Amniotic epithelial cell (primary cell): ENCODE data around the gene SLC23A2.
"Not testable (repeated sequence)": the region's sequence is repeated elsewhere in the genome, so short reads cannot be mapped to it uniquely, and the experiment has no call there.

Source experiments
- DNase-seq: peaks from one replicate; pipeline ENCODE4 v3.0.0-alpha.2; 2010; ENCODE audit warnings: low read depth

The SLC23A2 gene

GRCh38 chr20:4902788-4903187, 98.5 kb downstream of the SLC23A2 start:
- DNase-seq = no peak

DNA sequence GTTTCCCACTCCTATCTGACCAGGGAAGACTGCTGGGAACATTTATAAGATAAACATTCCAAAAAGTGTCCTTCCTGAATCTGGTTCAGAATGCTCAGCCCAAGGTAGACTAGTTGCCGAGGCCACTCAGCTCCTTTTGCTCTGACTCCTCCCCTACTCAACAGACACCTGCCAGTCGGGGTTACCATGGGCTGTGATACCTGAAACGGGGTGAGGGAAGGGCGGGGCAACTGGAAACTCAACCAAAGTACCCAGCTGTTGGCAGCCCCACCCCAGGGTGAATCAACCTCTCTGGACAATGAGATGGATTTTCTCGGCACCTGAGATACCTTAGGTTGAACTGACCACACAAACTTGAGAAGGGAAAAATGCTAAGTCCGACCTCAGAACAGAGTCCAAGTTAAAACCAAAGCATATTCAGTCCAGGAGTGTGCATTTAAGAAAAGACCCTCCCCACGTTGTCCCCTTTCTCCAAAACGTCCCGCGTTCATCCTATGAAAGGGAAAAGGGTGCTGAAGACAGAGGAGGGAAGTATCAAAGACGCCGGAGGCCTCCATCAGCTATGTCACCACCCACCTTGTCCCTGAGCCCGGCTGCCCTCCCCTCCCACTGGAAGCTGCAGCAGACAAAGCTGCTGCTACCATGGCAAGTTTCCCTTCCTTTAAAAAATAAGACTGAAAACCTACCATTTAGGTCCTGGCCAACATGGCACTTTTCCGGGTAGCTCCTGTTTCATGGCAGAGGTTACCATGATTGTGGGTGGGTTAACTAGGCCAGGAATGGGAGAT, 100.1 kb downstream of the SLC23A2 start:
- no peak for DNase-seq

DNA sequence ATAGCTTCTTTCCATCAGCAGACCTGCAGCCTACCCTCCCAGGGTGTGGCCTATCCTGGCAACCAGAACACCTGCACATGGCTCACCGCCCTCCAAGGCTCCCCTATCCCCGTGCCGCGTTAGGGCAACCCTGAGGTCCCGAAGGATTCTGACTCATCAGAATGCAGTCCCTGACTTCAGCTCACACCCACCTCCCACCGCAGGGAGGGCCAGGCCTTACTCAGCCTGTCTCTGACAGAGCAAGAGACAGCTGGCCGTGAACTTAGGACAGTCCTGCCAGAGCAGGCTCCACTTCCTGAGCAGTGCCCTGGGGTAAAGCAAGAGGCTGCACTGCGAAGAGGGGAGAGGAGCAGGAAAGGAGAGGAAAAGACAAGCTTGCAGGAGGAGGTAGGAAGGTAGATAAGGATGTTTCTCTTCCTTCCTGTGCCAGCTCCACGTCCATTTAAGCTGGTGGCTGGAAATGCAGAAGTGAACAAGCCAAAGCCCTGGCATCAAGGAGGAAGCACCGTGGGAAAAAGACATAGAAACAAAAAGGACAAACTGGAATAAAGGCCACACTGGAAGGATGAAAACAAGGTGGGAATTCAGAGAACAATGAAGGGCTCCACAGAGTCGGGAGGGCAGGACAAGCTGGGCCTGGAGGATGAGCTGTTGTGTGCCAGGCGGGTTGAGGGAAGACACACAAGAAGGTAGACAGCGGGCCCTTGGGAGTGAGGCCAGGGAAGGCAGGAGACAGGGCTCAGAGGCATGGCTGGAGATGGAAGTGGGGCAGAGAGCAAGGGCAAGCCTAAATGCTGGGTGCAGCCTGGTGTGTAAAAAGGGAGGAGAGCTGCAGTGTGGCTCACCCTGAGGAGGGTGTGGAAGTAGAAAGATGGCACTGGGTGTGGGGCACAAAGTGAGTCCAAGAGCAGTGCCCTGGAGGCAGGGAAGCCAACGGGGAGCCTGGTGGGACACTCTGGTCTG, 102.7 kb downstream of the SLC23A2 start:
- peak; percentile 77 for DNase-seq

DNA sequence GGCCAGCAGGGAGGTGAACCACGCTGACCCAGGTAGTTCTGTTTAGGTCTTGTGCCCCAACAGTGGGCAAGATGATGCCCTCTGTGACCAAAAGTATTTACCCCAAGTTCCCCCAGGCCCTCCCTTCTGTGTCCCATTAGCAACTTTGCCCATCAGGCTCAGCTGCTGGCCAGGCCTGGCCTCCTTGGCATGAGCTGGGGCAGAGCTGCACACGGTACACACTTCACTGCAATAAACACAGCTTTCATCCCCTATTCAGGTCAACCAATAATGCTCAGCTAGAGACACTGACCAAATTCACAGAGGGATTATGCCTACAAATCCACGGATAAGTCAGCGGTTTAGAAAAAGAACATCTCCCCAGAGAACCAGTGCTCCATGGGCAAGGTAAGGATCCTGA, 103.7 kb downstream of the SLC23A2 start:
- peak; percentile 2 for DNase-seq

- DNase-seq = no peak
These were observed 104.3 kb downstream of the SLC23A2 start for GRCh38 chr20:4896971-4897497.

GRCh38 chr20:4896119-4896702, 105.1 kb downstream of the SLC23A2 start:
- no peak for DNase-seq

GRCh38 chr20:4894981-4895381, 106.3 kb downstream of the SLC23A2 start:
- no peak for DNase-seq

DNA sequence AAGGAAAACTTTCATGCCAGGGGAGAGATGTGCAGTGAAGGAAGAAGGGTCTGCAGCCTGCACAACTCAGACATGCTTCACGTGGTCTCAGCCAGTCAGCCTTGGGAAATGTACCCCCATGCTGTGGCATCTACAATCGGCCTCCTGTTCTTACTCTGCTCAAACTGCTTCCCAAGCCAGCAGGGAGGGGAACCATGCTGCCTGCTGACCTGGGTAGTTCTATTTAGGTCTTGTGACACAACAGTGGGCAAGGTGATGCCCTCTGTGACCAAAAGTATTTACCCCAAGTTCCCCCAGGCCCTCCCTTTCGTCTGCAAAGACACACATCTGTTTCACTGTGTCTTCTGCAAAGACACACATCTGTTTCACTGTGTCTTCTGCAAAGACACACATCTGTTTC, 106.9 kb downstream of the SLC23A2 start:
- no peak for DNase-seq

DNA sequence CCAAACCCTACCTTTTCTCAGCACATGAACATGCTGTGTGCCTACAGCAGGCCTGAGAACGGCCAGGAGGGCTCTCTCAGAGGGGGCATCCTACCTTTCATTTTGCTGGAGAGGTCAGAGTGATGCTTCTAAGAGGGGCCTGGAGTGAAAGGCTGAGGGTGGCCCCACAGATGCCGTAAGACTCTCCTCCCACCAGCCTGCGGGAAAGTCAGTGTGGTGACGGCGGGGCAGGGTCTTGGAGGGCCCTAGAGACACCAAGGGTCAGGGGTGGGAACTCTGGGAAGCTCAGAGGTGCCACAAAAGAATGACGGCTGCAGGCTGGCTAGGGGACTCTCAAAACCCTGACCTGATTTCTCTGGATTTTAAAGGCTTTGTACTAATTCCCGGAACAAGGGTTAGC, 107.6 kb downstream of the SLC23A2 start:
- no peak for DNase-seq

- no peak for DNase-seq
These were observed 109.3 kb downstream of the SLC23A2 start for GRCh38 chr20:4891997-4892396.

DNA sequence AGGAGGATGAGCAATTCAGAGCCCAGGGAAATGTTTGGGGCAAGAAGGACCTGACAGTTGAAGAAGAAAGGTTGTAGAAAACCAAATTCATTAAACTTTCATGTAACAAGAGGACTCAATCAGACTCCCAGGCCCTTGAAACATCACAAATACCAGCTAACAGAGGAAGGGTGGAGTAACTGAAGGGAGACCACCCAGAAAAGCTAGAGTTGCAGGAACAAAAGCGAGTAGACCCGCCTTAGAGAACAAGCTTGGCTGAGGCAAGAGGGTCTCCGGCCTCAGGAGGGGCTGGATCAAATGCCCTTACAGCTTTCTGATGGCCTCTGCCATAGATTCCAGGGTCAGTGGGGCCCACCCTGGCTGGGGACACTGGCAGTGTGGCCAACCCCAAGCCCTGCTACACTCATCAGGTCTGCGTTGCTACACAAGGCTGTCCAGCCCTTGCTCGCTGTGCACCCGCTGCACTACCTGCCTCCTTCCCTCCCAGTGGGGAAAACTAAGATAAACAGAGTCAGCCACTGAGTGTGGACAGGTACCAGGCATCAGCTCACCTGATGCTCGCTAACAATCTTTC, 110.0 kb downstream of the SLC23A2 start:
- DNase-seq = no peak

DNA sequence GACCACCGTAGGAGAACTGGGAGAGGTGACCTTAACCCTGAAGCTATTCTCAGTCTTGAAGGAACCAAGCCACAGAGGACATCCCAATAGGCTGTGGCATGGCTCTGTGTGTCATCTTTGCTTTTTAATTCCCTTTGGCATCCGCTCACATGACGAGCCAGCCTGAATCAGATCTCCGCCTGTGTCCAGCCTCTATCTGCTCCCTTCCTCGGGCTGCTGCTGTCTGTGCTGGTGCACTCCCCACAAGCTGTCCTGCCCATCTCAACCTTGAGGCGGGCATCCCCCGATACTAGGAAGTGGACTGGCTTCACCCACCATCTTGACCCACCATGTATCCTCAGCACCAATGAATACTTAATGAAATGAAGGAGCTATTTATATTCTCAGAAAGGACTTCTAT, 111.9 kb downstream of the SLC23A2 start:
- no peak for DNase-seq

DNA sequence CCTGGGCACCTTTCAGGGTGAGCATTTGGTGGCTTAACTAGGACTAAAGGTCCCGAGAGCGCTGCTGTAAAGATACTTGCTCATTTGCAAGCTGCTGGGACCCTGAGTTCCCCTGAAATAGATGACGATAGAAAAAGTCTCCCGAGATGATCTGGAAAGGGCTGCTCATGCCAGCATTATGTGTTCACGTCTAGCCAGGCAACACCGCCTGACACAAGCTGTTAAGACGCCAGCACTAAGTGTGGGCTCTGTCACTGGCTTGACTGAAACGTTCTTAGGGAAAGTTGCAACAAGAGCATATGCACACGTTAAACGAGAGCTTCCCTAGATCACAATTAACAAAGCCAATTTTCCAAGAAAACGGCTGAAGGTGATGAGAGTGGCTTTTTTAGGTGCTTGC, 113.7 kb downstream of the SLC23A2 start:
- DNase-seq = no peak

GRCh38 chr20:4886771-4887527, 114.4 kb downstream of the SLC23A2 start:
- DNase-seq = no peak

- DNase-seq = no peak
These were observed 115.4 kb downstream of the SLC23A2 start for GRCh38 chr20:4885877-4886276.

- no peak for DNase-seq
These were observed 117.8 kb downstream of the SLC23A2 start for GRCh38 chr20:4883546-4883945.

- no peak for DNase-seq
These were observed 118.3 kb downstream of the SLC23A2 start for GRCh38 chr20:4883051-4883450.

GRCh38 chr20:4881006-4881730, 120.1 kb downstream of the SLC23A2 start:
- DNase-seq = no peak

- no peak for DNase-seq
These were observed 121.3 kb downstream of the SLC23A2 start for GRCh38 chr20:4880051-4880450.

- DNase-seq = not testable (repeated sequence)
These were observed 123.2 kb downstream of the SLC23A2 start for GRCh38 chr20:4878099-4878498.

- no peak for DNase-seq
These were observed 124.6 kb downstream of the SLC23A2 start for GRCh38 chr20:4876731-4877130.
